GM23338 (cell line): ENCODE results near the gene ZNF775. TPM values are rescaled to one million over a fixed set of nuclear protein-coding genes. Genes with fewer than 3 reads are reported as not detected.

Source experiments
- ATAC-seq: fragments of 200-7000 bp; cut with Tn5 transposase; 3 replicates; pipeline ENCODE4 v1.9.1; 2020
- DNase-seq: peaks from one replicate; pipeline ENCODE4 v3.0.0-alpha.2; 2015; ENCODE audit warnings: low spot score
- H2AFZ ChIP-seq: fragments of 200-600 bp; sonication (generic); 2 replicates; pipeline ENCODE4 v1.8.0; 2016; ENCODE audit warnings: antibody characterized with exemption, mild to moderate bottlenecking, moderate library complexity
- H3F3A ChIP-seq: fragments of 200-600 bp; sonication (generic); replicated peaks from 2 replicates; pipeline ENCODE4 v1.8.0; 2017; ENCODE audit warnings: antibody characterized with exemption, mixed run types, low read depth
- H3K27ac ChIP-seq: fragments of 200-600 bp; sonication (generic); 2 replicates; pipeline ENCODE4 v1.6.1; 2016; ENCODE audit warnings: low read depth
- H3K27me3 ChIP-seq: fragments of 200-600 bp; sonication (generic); 2 replicates; pipeline ENCODE4 v1.8.0; 2016; ENCODE audit warnings: mild to moderate bottlenecking, mixed run types, moderate library complexity; ENCODE audit not compliant: insufficient read depth
- H3K36me3 ChIP-seq: fragments of 200-600 bp; sonication (generic); 2 replicates; pipeline ENCODE4 v1.8.0; 2016; ENCODE audit warnings: mild to moderate bottlenecking; ENCODE audit not compliant: insufficient read depth
- H3K4me1 ChIP-seq: fragments of 200-600 bp; sonication (generic); 2 replicates; pipeline ENCODE4 v1.8.0; 2016; ENCODE audit warnings: mild to moderate bottlenecking, moderate library complexity; ENCODE audit not compliant: insufficient read depth
- H3K4me2 ChIP-seq: fragments of 200-600 bp; sonication (generic); 2 replicates; pipeline ENCODE4 v1.7.1; 2017; ENCODE audit warnings: mixed run types
- H3K4me3 ChIP-seq: fragments of 200-600 bp; sonication (generic); 2 replicates; pipeline ENCODE4 v1.6.1; 2016; ENCODE audit warnings: mixed run types
- H3K79me2 ChIP-seq: fragments of 200-600 bp; sonication (generic); replicated peaks from 2 replicates; pipeline ENCODE4 v1.8.0; 2017; ENCODE audit warnings: mild to moderate bottlenecking; ENCODE audit not compliant: insufficient read depth
- H3K9me2 ChIP-seq: fragments of 200-600 bp; sonication (generic); 2 replicates; pipeline ENCODE4 v1.8.0; 2017; ENCODE audit not compliant: insufficient read depth
- H4K20me1 ChIP-seq: fragments of 200-600 bp; sonication (generic); replicated peaks from 2 replicates; pipeline ENCODE4 v1.8.0; 2017; ENCODE audit warnings: mild to moderate bottlenecking; ENCODE audit not compliant: insufficient read depth
- H3K27ac Mint-ChIP-seq: 2 replicates; pipeline ENCODE4 v1.8.0; 2020; ENCODE audit warnings: inconsistent platforms, mild to moderate bottlenecking, moderate library complexity, mixed read lengths
- H3K27me3 Mint-ChIP-seq: 3 replicates; pipeline ENCODE4 v1.8.0; 2022; ENCODE audit warnings: low read depth, mild to moderate bottlenecking, moderate library complexity, mixed read lengths, inconsistent platforms; ENCODE audit not compliant: insufficient read depth, poor library complexity
- H3K36me3 Mint-ChIP-seq: 3 replicates; pipeline ENCODE4 v1.8.0; 2021; ENCODE audit warnings: low read depth, mild to moderate bottlenecking, inconsistent platforms, moderate library complexity, mixed read lengths
- H3K4me1 Mint-ChIP-seq: 3 replicates; pipeline ENCODE4 v1.8.0; 2020; ENCODE audit warnings: mild to moderate bottlenecking, inconsistent platforms, mixed read lengths
- H3K4me3 Mint-ChIP-seq: 3 replicates; pipeline ENCODE4 v1.8.0; 2021; ENCODE audit warnings: moderate library complexity, mild to moderate bottlenecking, inconsistent platforms, mixed read lengths
- H3K9me3 Mint-ChIP-seq: 3 replicates; pipeline ENCODE4 v1.8.0; 2020; ENCODE audit warnings: moderate library complexity, mild to moderate bottlenecking, inconsistent platforms, mixed read lengths
- ETS1 ChIP-seq: IDR thresholded peaks from 2 replicates; pipeline ENCODE4 v1.6.1; 2016; ENCODE audit warnings: antibody characterized with exemption
- EZH2 ChIP-seq: fragments of 200-600 bp; sonication (generic); IDR thresholded peaks from one replicate; pipeline ENCODE4 v1.8.0; 2017; ENCODE audit warnings: antibody characterized with exemption, mild to moderate bottlenecking, low read depth; ENCODE audit not compliant: unreplicated experiment
- NANOG ChIP-seq: IDR thresholded peaks from 2 replicates; pipeline ENCODE4 v1.6.1; 2016; ENCODE audit warnings: antibody characterized with exemption, borderline replicate concordance
- STAT1 ChIP-seq: IDR thresholded peaks from one replicate; pipeline ENCODE4 v1.6.1; 2016; ENCODE audit warnings: antibody characterized with exemption; ENCODE audit not compliant: unreplicated experiment
- ZNF114 ChIP-seq: fragments of 250-450 bp; sonication (Bioruptor Pico); IDR thresholded peaks from 2 replicates; pipeline ENCODE4 v1.5.0; 2020; ENCODE audit warnings: mild to moderate bottlenecking, moderate library complexity
- polyA plus RNA-seq: library from polyadenylated mRNA; unstranded; fragments of >200 nt; fragmentation: Nextera tagmentation; extraction: Ambion mirVana; gene quantifications from 2 replicates; pipeline ENCODE4 v1.2.1, GENCODE V29; 2016
- total RNA-seq: library from RNA; depleted of rRNA; stranded (reverse); fragments of >200 nt; shearing (Covaris generic); gene quantifications from 2 replicates; pipeline ENCODE4 v1.2.3, GENCODE V29; 2014
- TF ChIP-seq, protein P1 (sequence below): fragments of 250-450 bp; sonication (Bioruptor Pico); IDR thresholded peaks from 2 replicates; pipeline ENCODE4 v1.5.0; 2020; ENCODE audit warnings: mild to moderate bottlenecking, moderate library complexity

The ZNF775 gene
- total and polyA plus RNA-seq, 2 experiments from 2014 or later = 4.5 to 38.2 TPM

DNA sequence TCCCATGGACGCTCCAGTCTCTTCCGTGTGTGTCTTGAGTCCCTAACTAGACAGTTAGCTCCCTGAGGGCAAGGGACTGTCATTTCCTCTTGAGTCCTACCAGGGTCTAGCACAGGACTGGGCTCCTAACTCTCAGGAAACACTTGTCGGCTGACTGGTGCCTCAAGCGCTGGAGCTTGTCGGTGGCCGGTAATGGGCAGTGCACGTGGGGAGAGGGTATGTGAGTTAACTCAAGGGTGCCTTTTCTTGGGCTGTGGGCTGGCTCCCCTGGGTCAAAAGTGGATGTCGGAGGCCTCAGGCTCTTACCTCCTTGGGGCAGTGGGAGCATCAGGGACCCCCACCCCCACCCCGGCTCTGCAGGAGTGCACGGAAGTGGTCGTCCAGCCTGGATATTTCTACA is 32.9 kb downstream of the ZNF775 start:
- H4K20me1 ChIP-seq = no peaks in the 10 kb centered on the region
- Mint-ChIP-seq H3K36me3 (peaks cover 52% of the 10 kb centered on the region), H3K27me3 (peaks cover 18% of the 10 kb centered on the region), H3K9me3 (no peaks in the 10 kb centered on the region; the same call in none of the 3 replicates), H3K4me1 (peaks cover 20% of the 10 kb centered on the region), H3K4me3 (no peak overlapping the region), H3K27ac (no peak overlapping the region)
- no peak overlapping the region for H3K4me3 ChIP-seq
- no peak for TF ChIP-seq ETS1
- TF ChIP-seq STAT1 = no peak
- no peak for TF ChIP-seq NANOG
- TF ChIP-seq EZH2 = no peak
- TF ChIP-seq, protein P1, sequence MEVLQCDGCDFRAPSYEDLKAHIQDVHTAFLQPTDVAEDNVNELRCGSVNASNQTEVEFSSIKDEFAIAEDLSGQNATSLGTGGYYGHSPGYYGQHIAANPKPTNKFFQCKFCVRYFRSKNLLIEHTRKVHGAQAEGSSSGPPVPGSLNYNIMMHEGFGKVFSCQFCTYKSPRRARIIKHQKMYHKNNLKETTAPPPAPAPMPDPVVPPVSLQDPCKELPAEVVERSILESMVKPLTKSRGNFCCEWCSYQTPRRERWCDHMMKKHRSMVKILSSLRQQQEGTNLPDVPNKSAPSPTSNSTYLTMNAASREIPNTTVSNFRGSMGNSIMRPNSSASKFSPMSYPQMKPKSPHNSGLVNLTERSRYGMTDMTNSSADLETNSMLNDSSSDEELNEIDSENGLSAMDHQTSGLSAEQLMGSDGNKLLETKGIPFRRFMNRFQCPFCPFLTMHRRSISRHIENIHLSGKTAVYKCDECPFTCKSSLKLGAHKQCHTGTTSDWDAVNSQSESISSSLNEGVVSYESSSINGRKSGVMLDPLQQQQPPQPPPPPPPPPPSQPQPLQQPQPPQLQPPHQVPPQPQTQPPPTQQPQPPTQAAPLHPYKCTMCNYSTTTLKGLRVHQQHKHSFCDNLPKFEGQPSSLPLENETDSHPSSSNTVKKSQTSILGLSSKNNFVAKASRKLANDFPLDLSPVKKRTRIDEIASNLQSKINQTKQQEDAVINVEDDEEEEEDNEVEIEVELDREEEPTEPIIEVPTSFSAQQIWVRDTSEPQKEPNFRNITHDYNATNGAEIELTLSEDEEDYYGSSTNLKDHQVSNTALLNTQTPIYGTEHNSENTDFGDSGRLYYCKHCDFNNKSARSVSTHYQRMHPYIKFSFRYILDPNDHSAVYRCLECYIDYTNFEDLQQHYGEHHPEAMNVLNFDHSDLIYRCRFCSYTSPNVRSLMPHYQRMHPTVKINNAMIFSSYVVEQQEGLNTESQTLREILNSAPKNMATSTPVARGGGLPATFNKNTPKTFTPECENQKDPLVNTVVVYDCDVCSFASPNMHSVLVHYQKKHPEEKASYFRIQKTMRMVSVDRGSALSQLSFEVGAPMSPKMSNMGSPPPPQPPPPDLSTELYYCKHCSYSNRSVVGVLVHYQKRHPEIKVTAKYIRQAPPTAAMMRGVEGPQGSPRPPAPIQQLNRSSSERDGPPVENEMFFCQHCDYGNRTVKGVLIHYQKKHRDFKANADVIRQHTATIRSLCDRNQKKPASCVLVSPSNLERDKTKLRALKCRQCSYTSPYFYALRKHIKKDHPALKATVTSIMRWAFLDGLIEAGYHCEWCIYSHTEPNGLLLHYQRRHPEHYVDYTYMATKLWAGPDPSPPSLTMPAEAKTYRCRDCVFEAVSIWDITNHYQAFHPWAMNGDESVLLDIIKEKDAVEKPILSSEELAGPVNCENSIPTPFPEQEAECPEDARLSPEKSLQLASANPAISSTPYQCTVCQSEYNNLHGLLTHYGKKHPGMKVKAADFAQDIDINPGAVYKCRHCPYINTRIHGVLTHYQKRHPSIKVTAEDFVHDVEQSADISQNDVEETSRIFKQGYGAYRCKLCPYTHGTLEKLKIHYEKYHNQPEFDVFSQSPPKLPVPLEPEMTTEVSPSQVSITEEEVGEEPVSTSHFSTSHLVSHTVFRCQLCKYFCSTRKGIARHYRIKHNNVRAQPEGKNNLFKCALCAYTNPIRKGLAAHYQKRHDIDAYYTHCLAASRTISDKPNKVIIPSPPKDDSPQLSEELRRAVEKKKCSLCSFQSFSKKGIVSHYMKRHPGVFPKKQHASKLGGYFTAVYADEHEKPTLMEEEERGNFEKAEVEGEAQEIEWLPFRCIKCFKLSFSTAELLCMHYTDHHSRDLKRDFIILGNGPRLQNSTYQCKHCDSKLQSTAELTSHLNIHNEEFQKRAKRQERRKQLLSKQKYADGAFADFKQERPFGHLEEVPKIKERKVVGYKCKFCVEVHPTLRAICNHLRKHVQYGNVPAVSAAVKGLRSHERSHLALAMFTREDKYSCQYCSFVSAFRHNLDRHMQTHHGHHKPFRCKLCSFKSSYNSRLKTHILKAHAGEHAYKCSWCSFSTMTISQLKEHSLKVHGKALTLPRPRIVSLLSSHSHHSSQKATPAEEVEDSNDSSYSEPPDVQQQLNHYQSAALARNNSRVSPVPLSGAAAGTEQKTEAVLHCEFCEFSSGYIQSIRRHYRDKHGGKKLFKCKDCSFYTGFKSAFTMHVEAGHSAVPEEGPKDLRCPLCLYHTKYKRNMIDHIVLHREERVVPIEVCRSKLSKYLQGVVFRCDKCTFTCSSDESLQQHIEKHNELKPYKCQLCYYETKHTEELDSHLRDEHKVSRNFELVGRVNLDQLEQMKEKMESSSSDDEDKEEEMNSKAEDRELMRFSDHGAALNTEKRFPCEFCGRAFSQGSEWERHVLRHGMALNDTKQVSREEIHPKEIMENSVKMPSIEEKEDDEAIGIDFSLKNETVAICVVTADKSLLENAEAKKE (CRISPR knock-in tag) = no peak
- no peak for TF ChIP-seq ZNF114 (CRISPR knock-in tag)
- H3F3A ChIP-seq = 0 out of 2 replicates have a peak, but pooled peaks cover 1% of the 10 kb centered on the region
- ATAC-seq = peak; percentile 11; the same call in 1 of the 3 replicates
- H3K36me3 ChIP-seq = peaks cover 5% of the 10 kb centered on the region; the same call in 1 of the 2 replicates
- no peak overlapping the region for H3K27ac ChIP-seq
- H3K4me2 ChIP-seq = no peak overlapping the region
- no peaks in the 10 kb centered on the region for H3K27me3 ChIP-seq
- H3K9me2 ChIP-seq = no peaks in the 10 kb centered on the region
- H3K79me2 ChIP-seq = peaks cover 6% of the 10 kb centered on the region
- no peak for DNase-seq
- peaks cover 2% of the 10 kb centered on the region for H3K4me1 ChIP-seq
- no peak overlapping the region for H2AFZ ChIP-seq
